ENCODE measurements around the gene CENPE.

Gene CENPE

GRCh38 chr4:103156106-103156505, 42.0 kb downstream of the CENPE start:
- TF ChIP-seq, protein P1, sequence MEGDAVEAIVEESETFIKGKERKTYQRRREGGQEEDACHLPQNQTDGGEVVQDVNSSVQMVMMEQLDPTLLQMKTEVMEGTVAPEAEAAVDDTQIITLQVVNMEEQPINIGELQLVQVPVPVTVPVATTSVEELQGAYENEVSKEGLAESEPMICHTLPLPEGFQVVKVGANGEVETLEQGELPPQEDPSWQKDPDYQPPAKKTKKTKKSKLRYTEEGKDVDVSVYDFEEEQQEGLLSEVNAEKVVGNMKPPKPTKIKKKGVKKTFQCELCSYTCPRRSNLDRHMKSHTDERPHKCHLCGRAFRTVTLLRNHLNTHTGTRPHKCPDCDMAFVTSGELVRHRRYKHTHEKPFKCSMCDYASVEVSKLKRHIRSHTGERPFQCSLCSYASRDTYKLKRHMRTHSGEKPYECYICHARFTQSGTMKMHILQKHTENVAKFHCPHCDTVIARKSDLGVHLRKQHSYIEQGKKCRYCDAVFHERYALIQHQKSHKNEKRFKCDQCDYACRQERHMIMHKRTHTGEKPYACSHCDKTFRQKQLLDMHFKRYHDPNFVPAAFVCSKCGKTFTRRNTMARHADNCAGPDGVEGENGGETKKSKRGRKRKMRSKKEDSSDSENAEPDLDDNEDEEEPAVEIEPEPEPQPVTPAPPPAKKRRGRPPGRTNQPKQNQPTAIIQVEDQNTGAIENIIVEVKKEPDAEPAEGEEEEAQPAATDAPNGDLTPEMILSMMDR (IDR thresholded peaks at IDR 0.05) = no peak
- no peak for TF ChIP-seq ZFX (IDR thresholded peaks at IDR 0.05; ENCODE audit: borderline replicate concordance)
- H3K27ac ChIP-seq = no peak overlapping the region

GRCh38 chr4:103152381-103152780, 45.8 kb downstream of the CENPE start:
- H3K27ac ChIP-seq = peak overlapping the region; percentile 12; the same call in 1 of the 2 replicates
- TF ChIP-seq, protein P1 (IDR thresholded peaks at IDR 0.05) = no peak
- no peak for TF ChIP-seq ZFX (IDR thresholded peaks at IDR 0.05; ENCODE audit: borderline replicate concordance)

DNA sequence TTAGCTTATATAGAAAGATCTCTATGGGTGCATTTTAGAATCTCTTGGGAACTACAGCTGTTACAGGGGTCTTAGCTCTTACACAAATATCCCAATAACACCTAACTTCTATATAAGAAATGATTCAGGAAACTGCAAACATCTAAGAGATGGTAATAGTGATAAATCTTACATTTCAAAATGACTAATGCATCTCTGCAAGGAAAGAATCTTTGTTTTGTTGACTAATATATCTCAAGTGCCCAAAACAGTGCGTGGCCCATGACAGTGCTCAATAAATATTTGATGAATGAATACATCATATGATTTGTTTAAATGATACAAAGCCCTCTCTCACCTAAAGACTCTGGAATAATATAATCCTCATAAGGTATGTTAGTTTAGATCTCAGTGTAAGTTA, 47.5 kb downstream of the CENPE start:
- TF ChIP-seq, protein P1 (IDR thresholded peaks at IDR 0.05) = no peak
- no peak for TF ChIP-seq ZFX (IDR thresholded peaks at IDR 0.05; ENCODE audit: borderline replicate concordance)
- H3K27ac ChIP-seq = no peak overlapping the region; the same call in 1 of the 2 replicates

DNA sequence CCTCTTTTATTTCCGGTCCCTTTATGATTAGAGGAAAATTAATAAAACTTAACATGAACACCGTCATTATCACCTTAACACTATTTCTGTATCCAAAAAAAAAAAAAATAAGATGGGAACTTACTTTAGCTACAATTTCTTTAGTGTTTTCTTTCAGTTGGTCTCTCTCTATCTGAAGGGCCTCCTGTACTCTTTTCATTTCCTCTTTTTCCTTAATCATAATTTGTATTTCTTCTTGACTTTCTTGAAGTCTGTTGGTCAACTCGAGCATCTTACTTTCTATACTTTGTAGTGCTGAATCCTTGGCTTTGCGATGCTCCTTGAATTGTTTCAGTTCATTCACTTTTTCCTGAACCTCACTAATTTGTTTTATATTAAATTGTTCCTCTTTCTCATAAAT, 53.2 kb downstream of the CENPE start:
- H3K27ac ChIP-seq = no peak overlapping the region
- TF ChIP-seq, protein P1 (IDR thresholded peaks at IDR 0.05) = no peak
- no peak for TF ChIP-seq ZFX (IDR thresholded peaks at IDR 0.05; ENCODE audit: borderline replicate concordance)

- H3K27ac ChIP-seq = no peak overlapping the region
- no peak for TF ChIP-seq ZFX (IDR thresholded peaks at IDR 0.05; ENCODE audit: borderline replicate concordance)
- TF ChIP-seq, protein P1 (IDR thresholded peaks at IDR 0.05) = no peak
Observed at GRCh38 chr4:103137446-103137827, 60.7 kb downstream of the CENPE start.

GRCh38 chr4:103136671-103137445, 61.3 kb downstream of the CENPE start:
- TF ChIP-seq ZFX (IDR thresholded peaks at IDR 0.05; ENCODE audit: borderline replicate concordance) = no peak
- TF ChIP-seq, protein P1 (IDR thresholded peaks at IDR 0.05) = no peak

DNA sequence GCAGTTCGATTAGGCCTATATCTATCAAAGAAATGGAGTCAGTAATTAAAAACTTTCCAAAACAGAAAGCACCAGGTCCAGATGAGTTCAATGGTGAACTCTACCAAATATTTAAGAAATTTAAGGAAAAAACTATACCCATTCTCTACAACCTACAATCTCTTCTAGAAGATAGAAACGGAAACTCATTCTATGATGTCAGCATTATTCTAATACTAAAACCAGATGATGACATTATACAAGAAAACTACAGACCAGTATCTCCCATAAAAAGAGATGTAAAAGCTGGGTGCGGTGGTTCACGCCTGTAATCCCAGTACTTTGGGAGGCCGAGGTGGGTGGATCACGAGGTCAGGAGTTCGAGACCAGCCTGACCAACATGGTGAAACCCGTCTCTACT, 69.0 kb downstream of the CENPE start:
- no peak overlapping the region for H3K27ac ChIP-seq
- no peak for TF ChIP-seq ZFX (IDR thresholded peaks at IDR 0.05; ENCODE audit: borderline replicate concordance)
- TF ChIP-seq, protein P1 (IDR thresholded peaks at IDR 0.05) = no peak

More at GRCh38 chr4:103136671-103137445, 61.3 kb downstream of the CENPE start:
- no peak overlapping the region for H3K27ac ChIP-seq

Data from 22Rv1 (cell line).